MM.1S (cell line): ENCODE data around the gene HOXB1.

ENCODE experiments used
- EZH2 ChIP-seq: fragments of 300-600 bp; sonication (generic); optimal IDR thresholded peaks from 2 replicates; pipeline ENCODE3; 2017; ENCODE audit warnings: low read depth, mild to moderate bottlenecking, antibody characterized with exemption, low read length, mixed read lengths
- EZH2phosphoT487 ChIP-seq: fragments of 300-600 bp; sonication (generic); IDR thresholded peaks from 2 replicates; pipeline ENCODE4 v1.6.1; 2018; ENCODE audit warnings: antibody characterized with exemption, low read length
- TF ChIP-seq, protein P1 (sequence below): fragments of 300-600 bp; sonication (generic); IDR thresholded peaks from 2 replicates; pipeline ENCODE4 v1.5.1; 2016; ENCODE audit warnings: antibody characterized with exemption, low read length, mixed read lengths

DNA sequence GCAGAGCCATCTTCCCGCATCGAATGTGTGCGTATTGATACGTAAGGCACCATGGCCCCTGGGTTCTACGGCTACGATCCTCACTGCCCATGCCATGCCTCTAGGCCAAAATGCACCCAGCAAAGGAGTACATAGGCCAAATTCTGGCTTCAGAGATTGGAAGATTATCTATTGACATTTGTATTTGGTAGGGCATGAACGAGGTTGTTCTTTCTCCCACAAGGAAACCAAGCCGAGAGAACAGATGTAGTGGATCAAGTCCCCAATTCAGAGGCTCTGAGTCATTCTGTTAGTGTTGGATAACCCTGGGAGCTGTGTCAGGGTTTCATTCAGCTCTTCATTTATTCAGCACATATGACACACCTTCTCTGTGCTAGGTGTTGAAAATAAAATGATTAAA is 36.5 kb downstream of the HOXB1 start:
- TF ChIP-seq, protein P1, sequence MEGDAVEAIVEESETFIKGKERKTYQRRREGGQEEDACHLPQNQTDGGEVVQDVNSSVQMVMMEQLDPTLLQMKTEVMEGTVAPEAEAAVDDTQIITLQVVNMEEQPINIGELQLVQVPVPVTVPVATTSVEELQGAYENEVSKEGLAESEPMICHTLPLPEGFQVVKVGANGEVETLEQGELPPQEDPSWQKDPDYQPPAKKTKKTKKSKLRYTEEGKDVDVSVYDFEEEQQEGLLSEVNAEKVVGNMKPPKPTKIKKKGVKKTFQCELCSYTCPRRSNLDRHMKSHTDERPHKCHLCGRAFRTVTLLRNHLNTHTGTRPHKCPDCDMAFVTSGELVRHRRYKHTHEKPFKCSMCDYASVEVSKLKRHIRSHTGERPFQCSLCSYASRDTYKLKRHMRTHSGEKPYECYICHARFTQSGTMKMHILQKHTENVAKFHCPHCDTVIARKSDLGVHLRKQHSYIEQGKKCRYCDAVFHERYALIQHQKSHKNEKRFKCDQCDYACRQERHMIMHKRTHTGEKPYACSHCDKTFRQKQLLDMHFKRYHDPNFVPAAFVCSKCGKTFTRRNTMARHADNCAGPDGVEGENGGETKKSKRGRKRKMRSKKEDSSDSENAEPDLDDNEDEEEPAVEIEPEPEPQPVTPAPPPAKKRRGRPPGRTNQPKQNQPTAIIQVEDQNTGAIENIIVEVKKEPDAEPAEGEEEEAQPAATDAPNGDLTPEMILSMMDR: no peak
- TF ChIP-seq EZH2: no peak
- TF ChIP-seq EZH2phosphoT487: no peak
